ENCODE results near the gene GAS6. TPM values are rescaled to one million over a fixed set of nuclear protein-coding genes. Genes with fewer than 3 reads are reported as not detected.

Gene GAS6
- total RNA-seq, 1 experiment from 2014 or later: 20.9 TPM

GRCh38 chr13:113817860-113818691 is 45.8 kb downstream of the GAS6 start:
- Histone ChIP-seq H3F3A (ENCODE audit: low read length, unreplicated experiment) (no peaks in the 10 kb centered on the region), H3K9me2 (replicated peaks; ENCODE audit: low read length) (no peaks in the 10 kb centered on the region), H3K79me2 (ENCODE audit: low read length) (peaks cover 15% of the 10 kb centered on the region), H3K9me3 (ENCODE audit: low read length) (no peaks in the 10 kb centered on the region), H3K4me2 (ENCODE audit: low read length) (no peak overlapping the region), H3K4me3 (ENCODE audit: low read length) (no peak overlapping the region), H3K36me3 (ENCODE audit: low read depth, low read length) (no peaks in the 10 kb centered on the region), H4K20me1 (ENCODE audit: low read length) (no peaks in the 10 kb centered on the region), H3K9ac (ENCODE audit: low read length) (no peak overlapping the region), H3K27ac (ENCODE audit: low read length) (no peak overlapping the region), H3K4me1 (ENCODE audit: insufficient read depth, low read length) (peaks cover 32% of the 10 kb centered on the region), H3K27me3 (ENCODE audit: low read length) (no peaks in the 10 kb centered on the region), H2AFZ (ENCODE audit: low read length) (no peak overlapping the region)
- ChIA-PET CTCF (no interaction called here), POLR2A (ENCODE audit: unreplicated experiment) (no interaction called here)
- no peak for TF ChIP-seq EZH2 (IDR thresholded peaks at IDR 0.05; ENCODE audit: low read length, unreplicated experiment)
- no peak for TF ChIP-seq EZH2phosphoT487 (IDR thresholded peaks at IDR 0.05; ENCODE audit: borderline replicate concordance, low read length)
- no peak for TF ChIP-seq CTCF (conservative IDR thresholded peaks at IDR 0.05; ENCODE audit: low read depth, low read length)
- ATAC-seq (no peak), DNase-seq (no peak)
- BruUV-seq (replicated peaks): no TSS peak
- intact Hi-C loops (cut with micrococcal nuclease): loop anchor here (5.0 kb wide), 2 partner anchors 36 to 409 kb away; no protein-coding TSS in a partner anchor

GRCh38 chr13:113816946-113817859 is 46.7 kb downstream of the GAS6 start:
- Histone ChIP-seq H3K27me3 (ENCODE audit: low read length) (no peaks in the 10 kb centered on the region), H3K79me2 (ENCODE audit: low read length) (peaks cover 15% of the 10 kb centered on the region), H3K9me2 (replicated peaks; ENCODE audit: low read length) (no peaks in the 10 kb centered on the region), H3K4me2 (ENCODE audit: low read length) (peak overlapping the region; percentile 82; the same call in 1 of the 2 replicates), H3K36me3 (ENCODE audit: low read depth, low read length) (no peaks in the 10 kb centered on the region), H4K20me1 (ENCODE audit: low read length) (no peaks in the 10 kb centered on the region), H3K9ac (ENCODE audit: low read length) (no peak overlapping the region), H3K9me3 (ENCODE audit: low read length) (no peaks in the 10 kb centered on the region), H3F3A (ENCODE audit: low read length, unreplicated experiment) (no peaks in the 10 kb centered on the region), H3K27ac (ENCODE audit: low read length) (no peak overlapping the region), H3K4me1 (ENCODE audit: insufficient read depth, low read length) (peaks cover 31% of the 10 kb centered on the region), H3K4me3 (ENCODE audit: low read length) (peak overlapping the region; percentile 74; the same call in 1 of the 2 replicates), H2AFZ (ENCODE audit: low read length) (no peak overlapping the region)
- intact Hi-C loops (cut with micrococcal nuclease): loop anchor here (5.0 kb wide), 2 partner anchors 35 to 410 kb away; no protein-coding TSS in a partner anchor
- ATAC-seq: peak; percentile 12
- no TSS peak for BruUV-seq (replicated peaks)
- ChIA-PET POLR2A (ENCODE audit: unreplicated experiment) (no interaction called here), CTCF (no interaction called here)
- peak; percentile 81 for DNase-seq
- peak; percentile 66 for TF ChIP-seq CTCF (conservative IDR thresholded peaks at IDR 0.05; ENCODE audit: low read depth, low read length)
- TF ChIP-seq EZH2phosphoT487 (IDR thresholded peaks at IDR 0.05; ENCODE audit: borderline replicate concordance, low read length): no peak
- no peak for TF ChIP-seq EZH2 (IDR thresholded peaks at IDR 0.05; ENCODE audit: low read length, unreplicated experiment)
